Measurements from ENCODE around the gene ELF4. TPM values are rescaled to one million over a fixed set of nuclear protein-coding genes. Genes with fewer than 3 reads are reported as not detected.

The ELF4 gene
- total and polyA plus RNA-seq, 9 of the 15 experiments (the other 6 are each of a cell fraction or from before 2014, with no cell fraction given), result 5.9 to 55.8 (median 25.2) TPM

- TF ChIP-seq CREB3 (tag; conservative IDR thresholded peaks at IDR 0.05; ENCODE audit: low read depth) (no peak), MCM7 (IDR thresholded peaks at IDR 0.05) (no peak), SMARCB1 (IDR thresholded peaks at IDR 0.05; ENCODE audit: insufficient read length, low read depth) (no peak), ZFP1 (CRISPR knock-in tag; IDR thresholded peaks at IDR 0.05) (no peak), NCOA2 (IDR thresholded peaks at IDR 0.05; ENCODE audit: partially characterized antibody in 2 of 2) (no peak), NR2F6 (CRISPR knock-in tag; IDR thresholded peaks at IDR 0.05) (no peak), KDM4B (IDR thresholded peaks at IDR 0.05; ENCODE audit: borderline replicate concordance in 2 of 2, low read depth in 1 of 2) (no peak), FOSL1 (tag; conservative IDR thresholded peaks at IDR 0.05) (no peak), ZNF124 (CRISPR knock-in tag; IDR thresholded peaks at IDR 0.05) (no peak), PKNOX1 (IDR thresholded peaks at IDR 0.05) (0 out of 2 replicates have a peak, but pooled peaks have one; percentile 5), TCF7 (IDR thresholded peaks at IDR 0.05; ENCODE audit: borderline replicate concordance) (no peak), NR2C1 (IDR thresholded peaks at IDR 0.05) (no peak), NR2C1 (tag; IDR thresholded peaks at IDR 0.05) (no peak), XRCC4 (IDR thresholded peaks at IDR 0.05; ENCODE audit: extremely low read depth, insufficient read depth, insufficient read length) (no peak), SMAD3 (CRISPR knock-in tag; conservative IDR thresholded peaks at IDR 0.05) (no peak)
- TF ChIP-seq, protein P1, sequence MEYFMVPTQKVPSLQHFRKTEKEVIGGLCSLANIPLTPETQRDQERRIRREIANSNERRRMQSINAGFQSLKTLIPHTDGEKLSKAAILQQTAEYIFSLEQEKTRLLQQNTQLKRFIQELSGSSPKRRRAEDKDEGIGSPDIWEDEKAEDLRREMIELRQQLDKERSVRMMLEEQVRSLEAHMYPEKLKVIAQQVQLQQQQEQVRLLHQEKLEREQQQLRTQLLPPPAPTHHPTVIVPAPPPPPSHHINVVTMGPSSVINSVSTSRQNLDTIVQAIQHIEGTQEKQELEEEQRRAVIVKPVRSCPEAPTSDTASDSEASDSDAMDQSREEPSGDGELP (CRISPR knock-in tag; IDR thresholded peaks at IDR 0.05; ENCODE audit: borderline replicate concordance), result peak; percentile 38; the same call in 1 of the 2 replicates
Observed at GRCh38 chrX:130024127-130024526, 86.2 kb downstream of the ELF4 start (continued).

All from K562 (cell line).